ENCODE measurements around the gene TTL.
A peak's percentile ranks its signal among the peaks of the same experiment; 100 is the strongest.
"Not testable (repeated sequence)": the region's sequence is repeated elsewhere in the genome, so short reads cannot be mapped to it uniquely, and the experiment has no call there.

TTL gene

GRCh38 chr2:112481528-112482233 is at the start of gene TTL:
TTL (plus strand) TSS chr2:112482156; CDS start chr2:112482345, 189 bp downstream.
- peak; percentile 70 for DNase-seq

GRCh38 chr2:112432390-112432734 is 49.6 kb upstream of the TTL start:
- not testable (repeated sequence) for DNase-seq

- not testable (repeated sequence) for DNase-seq
These were observed 49.0 kb upstream of the TTL start for GRCh38 chr2:112432735-112433479.

GRCh38 chr2:112433480-112433879 is 48.5 kb upstream of the TTL start, which contains the start of gene RGPD8:
RGPD8 (minus strand) TSS chr2:112433645; CDS start chr2:112433453, 192 bp downstream.
- not testable (repeated sequence) for DNase-seq

GRCh38 chr2:112433932-112434730 is 47.8 kb upstream of the TTL start:
- no peak for DNase-seq

GRCh38 chr2:112434890-112435715 is 46.9 kb upstream of the TTL start:
- not testable (repeated sequence) for DNase-seq

GRCh38 chr2:112435716-112436431 is 46.1 kb upstream of the TTL start:
- DNase-seq: not testable (repeated sequence)

GRCh38 chr2:112436993-112437392 is 45.0 kb upstream of the TTL start:
- not testable (repeated sequence) for DNase-seq

- not testable (repeated sequence) for DNase-seq
These were observed 44.5 kb upstream of the TTL start for GRCh38 chr2:112437405-112437831.

- not testable (repeated sequence) for DNase-seq
These were observed 43.2 kb upstream of the TTL start for GRCh38 chr2:112438603-112439261.

- DNase-seq: not testable (repeated sequence)
These were observed 37.7 kb upstream of the TTL start for GRCh38 chr2:112444256-112444655.

- no peak for DNase-seq
These were observed 32.1 kb upstream of the TTL start for GRCh38 chr2:112449854-112450253.

GRCh38 chr2:112451317-112451716 is 30.6 kb upstream of the TTL start:
- no peak for DNase-seq

- no peak for DNase-seq
These were observed 27.4 kb upstream of the TTL start for GRCh38 chr2:112454586-112454985.

- DNase-seq: no peak
These were observed 22.6 kb upstream of the TTL start for GRCh38 chr2:112459372-112459771.

GRCh38 chr2:112462178-112462577 is 19.8 kb upstream of the TTL start:
- no peak for DNase-seq

- no peak for DNase-seq
These were observed 18.7 kb upstream of the TTL start for GRCh38 chr2:112463256-112463655.

- DNase-seq: no peak
These were observed 16.6 kb upstream of the TTL start for GRCh38 chr2:112465382-112465781.

GRCh38 chr2:112472547-112473263 is 9.3 kb upstream of the TTL start:
- DNase-seq: no peak

GRCh38 chr2:112474844-112475486 is 7.0 kb upstream of the TTL start:
- DNase-seq: no peak

Measured in NCI-H2227 treated with DMSO at 0.1 percent for 48 hours (cell line).